Activated naive CD4-positive, alpha-beta T cell treated with Interleukin-2 at 50 U/mL for 16 hours (primary cell): ENCODE measurements around the gene DENND5A.
A peak's percentile ranks its signal among the peaks of the same experiment; 100 is the strongest.
"Not testable (repeated sequence)": the region's sequence is repeated elsewhere in the genome, so short reads cannot be mapped to it uniquely, and the experiment has no call there.

Experiments
- DNase-seq: peaks from one replicate; pipeline ENCODE4 v3.0.0-alpha.2; 2020

DENND5A gene

DNA sequence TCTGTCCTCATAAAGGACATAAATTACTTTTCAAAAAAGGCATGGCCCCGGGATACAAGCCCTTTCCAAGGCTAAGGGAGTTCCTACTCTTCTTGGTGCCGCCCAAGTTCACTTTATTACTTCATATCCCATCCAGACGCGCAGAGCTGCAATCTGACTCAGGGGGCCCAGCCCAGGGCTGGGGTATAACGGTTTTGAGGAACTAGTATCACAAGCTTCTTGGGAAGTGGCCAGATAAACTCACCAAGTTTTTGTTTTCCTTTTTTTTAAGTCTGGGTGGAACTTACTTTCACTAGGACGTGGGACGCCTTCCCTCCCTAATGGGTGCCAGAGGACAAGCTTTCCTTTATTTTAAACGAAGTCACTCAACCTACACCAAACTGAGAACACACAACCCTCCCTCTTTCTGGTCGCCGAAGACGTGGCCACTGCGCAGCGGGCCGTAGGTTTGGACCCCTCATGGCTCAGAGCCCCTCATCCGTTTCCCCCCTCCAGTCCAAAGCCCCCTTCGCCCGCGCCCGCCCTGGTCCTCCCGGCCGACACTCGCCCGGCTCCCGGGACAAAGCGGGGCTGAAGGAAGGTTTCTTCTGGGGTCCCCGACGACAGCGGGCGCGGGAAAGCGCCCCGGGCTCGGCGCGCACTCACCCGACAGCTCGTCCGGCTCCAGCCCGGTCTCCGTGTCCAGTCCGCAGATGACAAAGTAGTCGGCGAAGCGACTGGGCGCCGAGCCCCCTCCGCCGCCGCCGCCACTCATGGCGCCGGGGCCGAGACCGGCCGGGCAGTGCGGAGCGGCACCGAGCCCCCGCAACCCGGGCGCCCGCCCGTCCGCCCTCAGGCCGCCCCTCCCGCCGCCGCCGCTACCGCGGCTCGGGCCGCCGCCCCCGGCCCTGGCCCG lies 587 bp downstream of the DENND5A start:
- peak; percentile 43 for DNase-seq

DNA sequence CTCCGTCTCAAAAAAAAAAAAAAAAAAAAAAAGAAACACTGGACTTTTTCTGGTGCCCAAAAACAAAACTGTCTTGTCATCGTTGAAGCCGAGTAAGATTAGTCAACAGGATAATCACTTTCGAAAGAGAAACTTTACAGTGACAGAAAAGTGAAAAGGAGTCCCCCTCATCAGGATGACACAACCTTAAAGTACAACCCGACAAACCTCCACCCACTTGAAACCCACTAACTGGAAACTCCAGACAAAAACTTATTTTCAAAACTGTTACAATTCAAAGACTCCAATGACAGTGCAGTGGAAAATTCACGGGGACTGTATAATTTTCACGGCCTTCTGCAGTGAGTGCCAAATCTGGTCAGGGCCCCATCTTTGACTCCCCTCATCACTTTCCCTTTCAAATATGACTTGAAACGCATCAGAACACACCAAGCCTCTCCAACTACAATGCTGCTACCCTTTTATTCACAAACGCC lies 1.3 kb downstream of the DENND5A start:
- peak; percentile 60 for DNase-seq

DNA sequence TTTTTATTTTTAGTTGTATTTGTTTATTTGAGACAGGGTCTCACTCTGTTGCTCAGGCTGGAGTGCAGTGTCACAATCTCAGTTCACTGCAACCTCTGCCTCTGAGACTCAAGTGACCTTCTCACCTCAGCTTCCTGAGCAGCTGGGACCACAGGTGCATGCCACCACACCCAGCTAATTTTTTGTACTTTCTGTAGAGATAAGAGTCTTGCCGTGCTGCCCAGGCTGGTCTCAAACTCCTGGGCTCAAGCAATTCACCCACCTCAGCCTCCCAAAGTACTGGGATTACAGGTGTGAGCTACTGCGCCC lies 4.4 kb downstream of the DENND5A start:
- DNase-seq = not testable (repeated sequence)

DNA sequence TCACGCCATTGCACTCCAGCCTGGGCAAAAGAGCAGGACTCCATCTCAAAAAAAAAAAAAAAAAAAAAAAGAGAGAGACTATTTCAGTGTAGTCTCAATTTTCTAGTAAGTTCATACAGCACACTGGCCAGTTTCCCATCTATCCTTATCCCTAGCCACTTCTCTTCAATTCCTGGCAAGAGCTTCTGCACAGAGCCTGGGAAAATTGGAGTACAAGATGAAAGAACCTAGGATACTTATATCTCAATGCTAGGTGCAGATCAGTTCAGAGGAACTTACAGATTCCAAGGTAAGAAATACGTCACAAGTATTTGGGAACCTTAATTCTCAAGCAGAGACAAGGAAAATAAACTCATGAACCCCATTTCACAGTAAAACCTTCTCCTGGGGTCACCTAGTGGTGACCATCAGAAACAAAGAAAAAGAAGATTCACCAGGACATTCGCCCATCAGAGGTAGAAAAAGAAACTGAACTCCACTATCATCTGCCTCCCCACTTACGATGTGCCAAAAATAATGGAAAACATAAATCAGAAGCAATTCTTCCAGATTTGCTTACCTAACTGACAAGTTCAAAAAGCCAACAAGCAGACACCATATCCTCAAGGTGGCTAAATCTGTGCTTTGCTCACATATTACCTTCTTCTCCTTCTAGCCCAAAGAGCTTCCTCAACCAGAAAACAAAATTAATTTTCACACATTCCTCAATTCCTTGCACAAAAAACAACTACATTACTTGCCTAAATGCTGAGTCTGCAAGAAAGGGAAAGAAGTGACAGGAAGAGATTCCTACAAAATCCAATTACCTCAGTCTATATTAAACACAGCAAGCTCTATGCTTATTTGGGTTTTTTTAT lies 4.9 kb downstream of the DENND5A start:
- no peak for DNase-seq

DNA sequence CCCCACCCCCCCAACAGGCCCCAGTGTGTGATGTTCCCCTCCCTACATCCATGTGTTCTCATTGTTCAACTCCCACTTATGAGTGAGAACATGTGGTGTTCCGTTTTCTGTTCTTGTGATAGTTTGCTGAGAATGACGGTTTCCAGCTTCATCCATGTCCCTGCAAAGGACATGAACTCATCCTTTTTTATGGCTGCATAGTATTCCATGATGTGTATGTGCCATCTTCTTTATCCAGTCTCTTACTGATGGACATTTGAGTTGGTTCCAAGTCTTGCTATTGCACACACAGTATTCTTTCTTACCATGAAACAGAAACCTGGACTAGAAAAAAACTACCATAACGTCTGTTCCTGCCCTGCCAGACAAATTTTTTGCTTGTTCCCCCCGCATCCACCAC lies 6.9 kb downstream of the DENND5A start:
- not testable (repeated sequence) for DNase-seq

DNA sequence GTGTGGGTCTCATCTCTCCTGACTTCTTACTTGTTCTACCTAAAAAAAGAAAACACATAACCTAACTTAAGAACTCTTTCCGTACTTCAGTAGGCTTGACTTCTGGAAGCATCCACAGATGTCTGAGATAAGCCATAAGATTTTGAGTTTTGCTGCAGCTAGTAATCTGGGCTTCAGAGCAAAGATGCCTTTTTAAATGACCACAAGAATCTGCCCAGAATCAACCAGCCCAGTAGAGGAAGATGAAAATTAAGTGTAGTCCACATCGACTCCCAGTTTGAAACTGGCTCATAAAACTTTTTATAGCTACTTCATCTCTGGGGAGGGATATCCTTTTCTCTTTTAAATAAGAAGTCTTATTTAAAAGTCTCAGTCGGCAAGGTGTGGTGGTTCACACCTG lies 10.7 kb downstream of the DENND5A start:
- DNase-seq = no peak

DNA sequence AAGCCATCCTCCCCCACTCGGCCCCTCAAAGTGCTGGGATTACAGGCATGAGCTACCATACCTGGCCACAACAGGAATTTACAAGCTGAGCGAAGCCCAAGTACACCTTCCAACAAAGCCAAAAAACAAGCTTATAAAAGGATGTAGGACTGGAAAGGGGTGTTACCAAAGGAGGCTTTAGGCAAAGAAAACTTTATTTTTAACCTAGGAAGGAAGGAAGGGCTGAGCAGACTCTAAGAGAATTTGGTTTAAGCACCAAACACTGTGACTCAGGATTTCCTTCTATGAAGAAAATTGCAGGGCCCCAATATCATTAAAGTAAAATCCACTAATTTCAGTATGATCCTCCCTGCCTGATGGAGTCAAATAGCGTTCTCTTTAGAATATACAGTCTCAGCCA lies 12.1 kb downstream of the DENND5A start:
- DNase-seq = no peak

DNA sequence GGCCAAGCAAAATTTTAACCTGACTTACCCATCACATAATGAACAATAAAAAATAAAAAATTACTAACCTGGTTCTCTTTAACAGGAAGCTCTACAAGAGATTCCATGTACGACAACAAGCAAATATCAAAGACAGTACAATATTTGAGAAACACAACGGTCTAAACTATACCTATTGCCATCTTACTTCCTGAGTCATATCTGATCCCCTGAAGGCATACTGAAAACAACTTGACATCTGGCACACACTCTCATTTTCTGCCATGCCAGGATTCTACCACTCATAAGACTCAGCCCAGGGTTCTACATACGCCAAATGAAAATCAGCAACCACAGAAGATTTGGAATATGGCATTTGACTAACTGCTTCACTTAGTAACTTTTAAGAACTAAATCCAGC lies 13.8 kb downstream of the DENND5A start:
- DNase-seq = no peak

DNA sequence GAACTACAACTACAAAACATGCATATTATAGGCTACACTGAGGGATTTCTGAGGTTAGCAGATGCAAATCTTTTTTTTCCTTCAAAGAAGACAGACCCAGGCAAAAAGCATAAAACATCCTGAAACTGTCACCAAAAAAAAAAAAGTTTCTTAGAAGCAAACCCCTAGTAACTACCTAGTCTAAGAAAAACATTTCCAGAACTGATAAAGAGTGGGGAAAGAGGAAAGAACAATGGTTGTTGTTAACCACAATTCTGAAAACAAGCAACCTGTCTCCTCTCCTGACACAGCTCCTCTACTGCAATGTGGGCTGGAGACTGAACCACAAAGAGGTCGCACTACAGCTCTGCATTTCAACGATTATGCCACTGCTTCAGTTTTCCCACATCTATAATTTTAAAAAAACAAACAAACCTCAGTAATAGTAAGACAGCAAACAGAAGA lies 15.0 kb downstream of the DENND5A start:
- DNase-seq = peak; percentile 47

DNA sequence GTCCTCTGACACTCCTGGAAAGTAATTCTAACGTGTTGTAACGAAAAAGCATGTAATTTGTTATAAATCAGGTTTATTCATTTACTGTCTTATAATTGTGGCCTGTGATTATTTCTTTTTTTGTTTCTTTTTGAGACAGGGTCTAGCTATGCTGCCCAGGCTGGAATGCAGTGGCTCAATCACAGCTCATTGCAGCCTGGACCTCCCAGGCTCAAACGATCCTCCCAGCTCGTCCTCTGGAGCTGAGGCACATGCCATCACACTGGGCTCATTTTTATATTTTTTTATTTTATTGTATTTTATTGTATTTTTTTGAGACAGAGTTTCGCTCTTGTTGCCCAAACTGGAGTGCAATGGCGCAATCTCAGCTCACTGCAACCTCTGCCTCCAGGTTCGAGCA lies 15.9 kb downstream of the DENND5A start:
- DNase-seq = no peak

DNA sequence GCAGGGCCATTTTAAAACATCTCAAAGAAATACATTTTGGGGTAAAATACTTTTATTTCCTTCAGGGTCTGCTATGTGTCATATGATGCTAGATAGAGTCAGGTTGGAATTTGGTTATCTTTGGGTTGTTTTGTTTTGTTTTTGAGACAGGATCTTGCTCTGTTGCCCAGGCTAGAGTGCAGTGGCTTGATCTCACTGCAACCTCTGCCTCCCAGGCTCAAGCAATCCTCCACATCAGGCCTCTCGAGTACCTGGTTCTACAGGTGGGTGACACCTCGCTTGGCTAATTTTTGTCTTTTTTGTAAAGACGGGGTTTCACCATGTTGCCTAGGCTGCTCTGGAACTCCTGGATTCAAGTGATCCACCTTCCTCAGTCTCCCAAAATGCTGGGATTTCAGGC lies 17.3 kb downstream of the DENND5A start:
- DNase-seq = no peak

DNA sequence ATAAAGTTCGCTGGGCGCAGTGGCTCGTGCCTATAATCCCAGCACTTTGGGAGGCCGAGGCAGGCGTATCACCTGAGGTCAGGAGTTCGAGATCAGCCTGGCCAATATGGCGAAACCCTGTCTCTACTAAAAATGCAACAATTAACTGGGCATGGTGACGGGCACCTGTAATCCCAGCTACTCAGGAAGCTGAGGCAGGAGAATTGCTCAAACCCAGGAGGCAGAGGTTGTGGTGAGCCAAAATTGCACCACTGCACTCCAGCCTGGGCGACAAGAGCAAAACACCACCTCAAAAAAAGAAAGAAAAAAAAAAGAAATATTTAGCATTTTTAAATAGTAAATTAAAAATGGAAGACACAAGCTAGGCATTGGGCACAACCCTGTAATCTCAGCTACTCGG lies 28.9 kb downstream of the DENND5A start:
- DNase-seq = not testable (repeated sequence)

DNA sequence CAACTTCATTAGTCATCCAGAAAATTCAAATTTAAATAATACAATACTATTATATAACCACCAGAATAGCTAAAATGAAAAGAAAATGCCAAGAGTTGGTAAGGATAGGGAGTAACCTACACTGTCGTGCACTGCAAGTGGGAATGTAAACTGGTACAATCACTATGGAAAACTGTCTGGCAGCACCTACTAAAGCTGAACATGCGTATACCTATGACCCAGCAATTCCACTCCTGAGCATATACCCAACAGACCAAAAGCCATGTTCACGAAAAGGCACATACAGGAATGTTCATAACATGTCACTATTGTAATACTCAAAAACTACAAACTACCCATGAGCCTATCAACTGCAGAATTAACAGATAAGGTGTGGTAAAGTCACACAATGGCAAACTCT lies 32.7 kb downstream of the DENND5A start:
- no peak for DNase-seq

DNA sequence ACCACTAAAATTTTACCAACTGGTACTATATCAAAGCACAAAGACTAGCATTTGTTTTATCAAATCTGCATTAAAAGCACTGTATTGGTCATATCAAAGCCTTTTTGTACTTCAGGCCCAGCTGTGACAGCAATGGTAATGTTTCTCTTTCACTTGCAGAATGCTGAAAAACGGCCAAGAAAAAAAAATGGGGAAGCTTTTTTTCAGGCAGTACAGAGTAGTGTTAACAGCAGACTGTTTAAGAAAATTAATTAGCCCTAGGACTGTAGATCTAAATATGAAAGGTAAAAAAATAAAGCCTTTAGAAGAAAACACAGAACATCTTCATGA lies 33.3 kb downstream of the DENND5A start:
- DNase-seq = no peak

DNA sequence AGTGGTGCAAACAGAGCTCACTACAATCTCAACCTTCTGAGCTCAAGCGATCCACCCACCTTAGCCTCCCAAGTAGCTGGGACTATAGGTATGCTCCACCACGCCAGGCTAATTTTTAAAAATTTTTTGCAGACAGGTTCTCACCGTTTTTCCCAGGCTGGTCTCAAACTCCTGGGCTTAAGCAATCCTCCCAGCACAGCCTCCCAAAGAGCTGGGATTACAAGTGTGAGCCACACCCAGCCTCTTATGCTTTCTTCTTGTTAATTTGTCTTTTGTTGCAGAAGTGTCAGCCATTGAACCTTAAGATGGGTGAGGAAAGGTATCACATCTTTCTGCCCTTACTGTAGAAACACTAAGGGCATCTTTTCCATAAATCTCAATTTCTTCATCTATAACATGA lies 34.9 kb downstream of the DENND5A start:
- no peak for DNase-seq

DNA sequence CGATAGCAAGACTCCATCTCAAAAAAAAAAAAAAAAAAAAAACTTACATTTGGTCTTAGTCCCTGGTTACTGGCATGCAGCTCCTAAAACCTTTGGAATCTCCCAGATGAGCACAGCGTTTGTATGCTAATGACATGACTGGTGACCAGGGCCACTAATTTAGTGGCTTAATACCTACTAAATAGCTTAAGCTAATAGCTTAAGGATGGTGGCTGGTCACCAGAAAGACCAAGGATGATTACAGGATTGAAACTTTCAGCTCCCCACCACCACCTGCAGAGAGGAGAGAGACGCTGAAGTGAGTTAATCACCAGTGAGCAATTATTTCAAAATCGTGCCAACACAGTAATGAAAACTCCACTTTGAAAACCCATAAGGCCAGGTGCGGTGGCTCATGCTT lies 37.1 kb downstream of the DENND5A start:
- DNase-seq = no peak

DNA sequence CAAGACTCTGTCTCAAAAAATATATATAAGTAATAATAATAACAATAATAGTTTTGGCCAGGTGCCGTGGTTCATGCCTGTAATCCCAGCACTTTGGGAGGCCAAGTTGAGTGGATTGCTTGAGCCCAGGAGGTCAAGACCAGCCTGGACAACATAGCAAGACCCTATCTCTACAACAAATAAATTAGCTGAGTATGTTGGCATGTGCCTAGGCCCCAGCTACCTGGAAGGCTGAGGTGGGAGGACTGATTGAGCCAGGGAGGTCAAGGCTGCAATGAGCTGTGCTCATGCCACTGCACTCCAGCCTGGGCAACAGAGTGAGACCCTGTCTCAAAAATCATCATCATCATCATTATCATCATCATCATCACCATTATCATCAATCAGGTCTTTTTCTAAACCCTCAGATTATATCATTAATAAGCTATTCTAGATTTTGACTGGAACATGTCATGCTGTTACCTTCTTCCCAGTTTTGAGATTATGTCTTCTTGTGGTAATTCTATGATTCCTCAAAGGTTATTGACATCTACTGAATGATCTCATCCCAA lies 39.3 kb downstream of the DENND5A start:
- no peak for DNase-seq

DNA sequence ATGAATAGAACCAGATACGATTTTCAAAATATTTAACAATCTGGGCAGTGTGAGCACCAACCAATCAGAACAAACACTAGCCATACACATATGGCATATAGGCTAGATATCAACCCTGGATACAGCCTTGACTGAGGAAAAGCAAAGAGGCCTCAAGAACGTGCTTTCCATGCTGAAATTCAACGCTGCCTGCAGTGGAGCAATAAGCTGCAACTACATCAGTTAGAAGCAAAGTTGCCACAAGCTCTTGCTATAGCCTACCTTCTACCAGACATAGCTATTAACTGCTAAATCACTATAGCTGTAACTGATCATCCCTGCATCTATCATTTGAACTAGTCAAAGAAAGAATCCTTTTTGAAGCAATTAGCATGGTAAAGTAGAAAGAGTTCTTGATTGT lies 42.5 kb downstream of the DENND5A start:
- DNase-seq = no peak

DNA sequence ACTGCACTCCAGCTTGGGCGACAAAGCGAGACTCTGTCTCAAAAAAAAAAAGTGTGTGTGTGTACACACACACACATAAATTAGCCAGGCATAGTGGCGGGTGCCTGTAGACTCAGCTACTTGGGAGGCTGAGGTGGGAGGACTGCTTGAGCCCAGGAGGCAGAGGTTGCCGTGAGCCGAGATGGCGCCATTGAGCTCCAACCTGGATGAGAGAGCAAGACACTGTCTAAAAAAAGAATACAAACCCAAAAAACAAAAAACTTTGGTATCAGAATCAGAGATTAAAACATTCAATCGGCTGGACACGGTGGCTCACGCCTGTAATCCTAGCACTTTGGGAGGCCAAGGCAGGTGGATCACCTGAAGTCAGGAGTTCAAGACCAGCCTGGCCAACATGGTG lies 44.3 kb downstream of the DENND5A start:
- DNase-seq = not testable (repeated sequence)

DNA sequence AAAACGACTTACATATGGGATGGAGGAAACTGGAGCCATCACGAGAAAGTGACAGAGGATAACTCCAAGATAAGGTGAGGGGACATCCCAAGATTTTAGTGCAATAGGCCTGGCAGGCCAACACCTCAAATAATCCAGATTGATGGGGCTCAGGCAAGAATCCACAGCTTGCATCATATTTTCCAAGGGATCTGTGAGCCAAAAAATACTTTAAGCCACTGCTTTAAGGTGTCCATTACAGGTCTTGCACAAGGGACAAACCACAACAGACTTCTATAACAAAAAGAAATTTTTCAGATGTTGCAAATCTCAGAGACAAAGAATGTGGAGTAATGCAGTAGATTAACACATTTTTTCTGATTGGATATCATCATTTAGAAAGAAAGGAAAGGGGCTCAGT lies 45.6 kb downstream of the DENND5A start:
- DNase-seq = no peak

DNA sequence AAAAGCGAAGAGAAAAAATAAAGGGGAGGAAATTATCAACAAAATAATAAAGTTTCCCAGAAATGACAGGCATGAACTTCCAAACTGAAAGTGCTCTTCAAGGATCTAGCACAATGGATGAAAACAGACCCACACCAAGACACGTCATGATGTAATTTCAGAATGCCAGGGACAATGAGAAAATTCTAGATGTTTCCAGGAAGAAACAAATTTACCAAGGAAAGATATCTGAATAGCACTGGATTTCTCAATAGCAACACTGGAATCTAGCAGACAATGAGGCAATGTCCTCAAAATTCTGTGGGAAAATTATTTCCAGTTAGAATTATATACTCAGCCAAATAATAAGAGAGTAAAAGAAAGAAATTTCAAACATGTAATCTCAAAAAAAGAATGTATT lies 46.0 kb downstream of the DENND5A start:
- DNase-seq = no peak

DNA sequence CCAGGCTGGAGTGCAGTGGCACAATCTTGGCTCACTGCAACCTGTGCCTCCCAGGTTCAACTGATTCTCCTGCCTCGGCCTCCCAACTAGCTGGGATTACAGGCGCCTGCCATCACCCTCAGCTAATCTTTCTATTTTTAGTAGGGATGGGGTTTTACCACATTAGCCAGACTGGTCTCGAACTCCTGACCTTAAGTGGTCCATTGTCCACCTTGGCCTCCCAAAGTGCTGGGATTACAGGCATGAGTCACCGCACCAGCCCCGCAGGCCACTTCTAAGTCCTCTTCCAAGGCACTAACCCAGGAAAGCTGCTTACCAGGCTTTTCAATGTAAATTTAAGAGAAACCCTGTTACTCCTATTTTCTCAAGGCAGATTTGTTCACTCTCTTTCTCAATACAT lies 50.4 kb downstream of the DENND5A start:
- no peak for DNase-seq

DNA sequence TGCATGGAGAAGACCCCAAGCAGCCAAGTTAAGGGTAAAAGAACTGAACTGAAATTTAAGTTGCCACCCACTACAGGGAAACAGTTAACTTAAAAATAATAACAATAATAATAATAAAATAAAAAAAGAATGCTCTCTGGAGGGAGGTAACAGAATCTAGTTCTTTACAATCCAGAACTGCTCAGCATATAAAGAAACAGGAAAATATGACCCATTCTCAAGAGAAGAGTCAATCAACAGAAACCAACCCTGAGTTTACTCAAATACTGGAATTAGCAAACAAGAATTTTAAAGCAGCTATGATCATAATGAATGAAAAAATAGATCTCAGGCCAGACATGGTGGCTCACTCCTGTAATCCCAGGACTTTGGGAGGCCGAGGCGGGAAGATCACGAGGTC lies 53.8 kb downstream of the DENND5A start:
- no peak for DNase-seq

DNA sequence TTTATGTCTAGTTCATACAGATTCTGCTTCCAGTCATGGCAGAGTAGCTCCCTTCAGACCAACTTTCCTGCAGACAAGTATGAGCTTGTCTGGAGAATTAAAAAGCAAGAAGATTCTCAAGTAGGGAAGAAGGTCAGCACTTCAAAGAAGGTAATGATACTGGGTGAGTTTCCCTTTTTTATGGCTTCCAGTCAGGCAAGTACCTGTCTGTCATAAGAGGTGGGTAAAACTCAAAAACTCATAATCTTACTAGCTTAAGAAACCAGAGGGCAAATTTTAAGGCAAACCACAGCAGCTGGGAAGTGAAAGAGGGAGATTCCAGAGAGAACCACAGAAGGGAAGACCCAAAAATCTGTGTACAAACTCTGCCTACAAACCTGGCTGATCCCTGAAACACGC lies 54.2 kb downstream of the DENND5A start:
- no peak for DNase-seq
